ENCODE measurements around the gene BSN. TPM values are rescaled to one million over a fixed set of nuclear protein-coding genes. Genes with fewer than 3 reads are reported as not detected.

BSN gene
- total RNA-seq, 1 donor from 2014 or later = 0.09 TPM

- H3K4me1 Mint-ChIP-seq = no peaks in the 10 kb centered on the region
- no peaks in the 10 kb centered on the region for H3K9me3 Mint-ChIP-seq
- no peak overlapping the region for H3K27ac Mint-ChIP-seq
- H3K4me3 Mint-ChIP-seq = no peak overlapping the region
- peaks cover 19% of the 10 kb centered on the region for H3K27me3 Mint-ChIP-seq
- intact Hi-C loops (cut with micrococcal nuclease) = no loop called here
- no peak for DNase-seq
- H3K36me3 Mint-ChIP-seq (ENCODE audit: low read depth) = no peaks in the 10 kb centered on the region
These were observed 63.2 kb downstream of the BSN start for GRCh38 chr3:49617390-49618013.

- H3K27ac Mint-ChIP-seq = no peak overlapping the region
- DNase-seq = no peak
- H3K36me3 Mint-ChIP-seq (ENCODE audit: low read depth) = no peaks in the 10 kb centered on the region
- intact Hi-C loops (cut with micrococcal nuclease) = no loop called here
- no peaks in the 10 kb centered on the region for H3K9me3 Mint-ChIP-seq
- no peak overlapping the region for H3K4me3 Mint-ChIP-seq
- no peaks in the 10 kb centered on the region for H3K4me1 Mint-ChIP-seq
- H3K27me3 Mint-ChIP-seq = peaks cover 19% of the 10 kb centered on the region
These were observed 64.1 kb downstream of the BSN start for GRCh38 chr3:49618412-49618811.

- Mint-ChIP-seq H3K27ac (no peak overlapping the region), H3K9me3 (no peaks in the 10 kb centered on the region), H3K36me3 (ENCODE audit: low read depth) (no peaks in the 10 kb centered on the region), H3K27me3 (peaks cover 19% of the 10 kb centered on the region), H3K4me1 (no peaks in the 10 kb centered on the region), H3K4me3 (no peak overlapping the region)
- no peak for DNase-seq
- intact Hi-C loops (cut with micrococcal nuclease) = no loop called here
These were observed 65.4 kb downstream of the BSN start for GRCh38 chr3:49619649-49620048.

GRCh38 chr3:49620728-49621127, 66.5 kb downstream of the BSN start:
- no peak overlapping the region for H3K27ac Mint-ChIP-seq
- peaks cover 19% of the 10 kb centered on the region for H3K27me3 Mint-ChIP-seq
- no peaks in the 10 kb centered on the region for H3K36me3 Mint-ChIP-seq (ENCODE audit: low read depth)
- intact Hi-C loops (cut with micrococcal nuclease) = no loop called here
- no peak overlapping the region for H3K4me3 Mint-ChIP-seq
- H3K9me3 Mint-ChIP-seq = no peaks in the 10 kb centered on the region
- no peak for DNase-seq
- no peaks in the 10 kb centered on the region for H3K4me1 Mint-ChIP-seq

DNA sequence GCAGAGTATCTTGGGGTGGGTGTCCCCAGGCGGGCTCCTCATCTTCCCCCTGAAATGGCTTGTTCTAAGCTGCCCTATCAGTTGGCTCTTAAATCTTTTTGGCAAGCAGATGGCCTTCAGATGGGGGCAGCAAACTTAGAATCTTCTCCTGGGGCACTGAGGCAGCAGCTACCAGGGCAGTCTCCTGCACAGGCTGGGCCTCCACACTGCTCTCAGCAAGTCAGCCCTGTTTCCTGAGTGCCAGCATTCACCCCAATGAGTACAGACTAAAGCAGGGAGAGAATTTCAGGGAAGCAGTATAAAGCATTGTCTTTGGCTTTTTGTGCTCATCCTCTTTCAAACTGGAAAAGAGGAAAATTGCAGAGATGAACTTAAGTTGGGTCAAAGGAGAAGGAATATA, 68.8 kb downstream of the BSN start:
- intact Hi-C loops (cut with micrococcal nuclease) = no loop called here
- no peaks in the 10 kb centered on the region for H3K36me3 Mint-ChIP-seq (ENCODE audit: low read depth)
- no peak overlapping the region for H3K27ac Mint-ChIP-seq
- H3K4me1 Mint-ChIP-seq = peaks cover 12% of the 10 kb centered on the region
- peaks cover 17% of the 10 kb centered on the region for H3K27me3 Mint-ChIP-seq
- H3K4me3 Mint-ChIP-seq = no peak overlapping the region
- no peaks in the 10 kb centered on the region for H3K9me3 Mint-ChIP-seq
- no peak for DNase-seq

DNA sequence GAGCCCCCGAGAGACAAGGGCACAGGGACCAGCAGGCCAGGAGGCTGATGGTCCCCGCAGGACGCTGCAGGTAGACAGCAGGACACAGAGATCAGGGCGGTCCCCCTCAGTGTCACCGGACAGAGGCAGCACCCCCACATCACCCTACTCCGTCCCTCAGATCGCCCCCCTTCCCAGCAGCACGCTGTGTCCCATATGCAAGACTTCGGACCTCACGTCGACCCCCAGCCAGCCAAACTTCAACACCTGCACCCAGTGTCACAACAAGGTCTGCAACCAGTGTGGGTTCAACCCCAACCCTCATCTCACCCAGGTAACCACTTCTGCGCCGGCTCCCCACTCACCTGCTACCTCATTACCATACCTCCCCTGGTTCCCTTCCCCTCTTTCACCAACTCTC, 70.8 kb downstream of the BSN start:
- Mint-ChIP-seq H3K27ac (no peak overlapping the region), H3K9me3 (no peaks in the 10 kb centered on the region), H3K4me3 (no peak overlapping the region), H3K36me3 (ENCODE audit: low read depth) (no peaks in the 10 kb centered on the region), H3K27me3 (peaks cover 16% of the 10 kb centered on the region), H3K4me1 (peaks cover 13% of the 10 kb centered on the region)
- no peak for DNase-seq
- intact Hi-C loops (cut with micrococcal nuclease) = no loop called here

- H3K27ac Mint-ChIP-seq = no peak overlapping the region
- H3K27me3 Mint-ChIP-seq = peaks cover 18% of the 10 kb centered on the region
- peaks cover 13% of the 10 kb centered on the region for H3K4me1 Mint-ChIP-seq
- H3K36me3 Mint-ChIP-seq (ENCODE audit: low read depth) = no peaks in the 10 kb centered on the region
- DNase-seq = no peak
- H3K4me3 Mint-ChIP-seq = no peak overlapping the region
- peaks cover 3% of the 10 kb centered on the region for H3K9me3 Mint-ChIP-seq
- intact Hi-C loops (cut with micrococcal nuclease) = no loop called here
These were observed 71.9 kb downstream of the BSN start for GRCh38 chr3:49626101-49626581.

DNA sequence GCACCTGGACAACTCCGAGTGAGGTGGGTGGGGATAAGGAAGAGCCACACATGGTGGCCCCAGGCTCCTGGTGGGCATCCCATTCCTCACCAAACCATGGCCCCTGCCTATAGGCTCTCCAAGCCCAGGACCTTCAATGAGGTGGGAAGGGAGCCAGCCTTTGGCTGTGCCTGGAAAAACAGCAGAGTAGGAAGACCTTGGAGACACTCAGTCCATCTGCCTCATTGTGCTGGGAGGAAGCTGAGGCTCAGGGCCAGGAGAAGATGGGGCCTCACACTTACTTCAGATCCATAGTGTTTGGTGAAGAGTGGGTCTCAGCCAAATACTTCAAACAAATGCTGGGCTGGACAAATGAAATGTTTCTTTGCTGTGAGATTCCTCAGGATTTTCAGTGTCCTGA, 72.5 kb downstream of the BSN start:
- Mint-ChIP-seq H3K36me3 (ENCODE audit: low read depth) (no peaks in the 10 kb centered on the region), H3K27me3 (peaks cover 14% of the 10 kb centered on the region)

GRCh38 chr3:49627634-49628033, 73.4 kb downstream of the BSN start:
- no peak overlapping the region for H3K27ac Mint-ChIP-seq
- no peak overlapping the region for H3K4me3 Mint-ChIP-seq
- DNase-seq = no peak
- H3K9me3 Mint-ChIP-seq = peaks cover 3% of the 10 kb centered on the region
- H3K27me3 Mint-ChIP-seq = peaks cover 12% of the 10 kb centered on the region
- intact Hi-C loops (cut with micrococcal nuclease) = no loop called here
- H3K36me3 Mint-ChIP-seq (ENCODE audit: low read depth) = no peaks in the 10 kb centered on the region
- peaks cover 13% of the 10 kb centered on the region for H3K4me1 Mint-ChIP-seq

More for the DNA sequence above, 72.5 kb downstream of the BSN start:
- Mint-ChIP-seq H3K4me1 (peaks cover 13% of the 10 kb centered on the region), H3K27ac (no peak overlapping the region), H3K4me3 (no peak overlapping the region), H3K9me3 (peaks cover 3% of the 10 kb centered on the region)
- DNase-seq = no peak
- intact Hi-C loops (cut with micrococcal nuclease) = no loop called here

- DNase-seq = no peak
- Mint-ChIP-seq H3K4me1 (peaks cover 13% of the 10 kb centered on the region), H3K27me3 (peaks cover 12% of the 10 kb centered on the region), H3K9me3 (peaks cover 3% of the 10 kb centered on the region), H3K4me3 (no peak overlapping the region), H3K36me3 (ENCODE audit: low read depth) (no peaks in the 10 kb centered on the region), H3K27ac (no peak overlapping the region)
- intact Hi-C loops (cut with micrococcal nuclease) = no loop called here
These were observed 74.0 kb downstream of the BSN start for GRCh38 chr3:49628249-49628648.

- Mint-ChIP-seq H3K27me3 (peaks cover 14% of the 10 kb centered on the region), H3K4me1 (peaks cover 13% of the 10 kb centered on the region)
- intact Hi-C loops (cut with micrococcal nuclease) = no loop called here
These were observed 75.2 kb downstream of the BSN start for GRCh38 chr3:49629451-49629850.

GRCh38 chr3:49629866-49630265, 75.6 kb downstream of the BSN start:
- H3K4me1 Mint-ChIP-seq = peaks cover 13% of the 10 kb centered on the region
- H3K27me3 Mint-ChIP-seq = peaks cover 14% of the 10 kb centered on the region
- no peaks in the 10 kb centered on the region for H3K36me3 Mint-ChIP-seq (ENCODE audit: low read depth)
- no peak overlapping the region for H3K27ac Mint-ChIP-seq
- DNase-seq = no peak
- intact Hi-C loops (cut with micrococcal nuclease) = no loop called here
- no peak overlapping the region for H3K4me3 Mint-ChIP-seq
- peaks cover 3% of the 10 kb centered on the region for H3K9me3 Mint-ChIP-seq

More at GRCh38 chr3:49629451-49629850, 75.2 kb downstream of the BSN start:
- no peaks in the 10 kb centered on the region for H3K36me3 Mint-ChIP-seq (ENCODE audit: low read depth)
- peaks cover 3% of the 10 kb centered on the region for H3K9me3 Mint-ChIP-seq
- DNase-seq = no peak
- H3K27ac Mint-ChIP-seq = no peak overlapping the region
- H3K4me3 Mint-ChIP-seq = no peak overlapping the region

DNA sequence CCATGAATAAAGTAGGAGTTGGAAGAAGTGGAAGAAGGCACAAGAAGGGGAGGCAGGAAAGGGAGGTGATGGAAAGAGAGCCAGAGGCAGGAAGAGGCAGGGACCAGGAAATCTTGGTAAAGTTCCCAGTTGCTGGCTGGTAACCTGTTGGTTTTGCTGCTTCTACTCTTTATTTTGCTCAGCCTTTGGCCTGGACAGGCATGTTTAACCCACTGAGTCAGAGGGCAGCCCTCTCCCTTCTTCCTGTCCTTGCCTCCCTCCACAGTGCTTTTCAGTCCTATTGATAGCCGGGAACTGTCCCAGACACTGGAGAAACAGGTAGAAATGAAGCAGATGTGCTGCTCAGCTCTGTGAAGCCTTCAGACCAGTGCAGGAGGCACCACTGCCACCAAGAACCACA, 76.5 kb downstream of the BSN start:
- Mint-ChIP-seq H3K27me3 (peaks cover 17% of the 10 kb centered on the region), H3K27ac (no peak overlapping the region)
- intact Hi-C loops (cut with micrococcal nuclease) = no loop called here

GRCh38 chr3:49634736-49635135, 80.5 kb downstream of the BSN start:
- DNase-seq = no peak
- peaks cover 15% of the 10 kb centered on the region for H3K27me3 Mint-ChIP-seq
- intact Hi-C loops (cut with micrococcal nuclease) = no loop called here
- no peaks in the 10 kb centered on the region for H3K36me3 Mint-ChIP-seq (ENCODE audit: low read depth)
- H3K27ac Mint-ChIP-seq = no peak overlapping the region
- H3K4me1 Mint-ChIP-seq = peaks cover 3% of the 10 kb centered on the region
- peaks cover 3% of the 10 kb centered on the region for H3K9me3 Mint-ChIP-seq
- H3K4me3 Mint-ChIP-seq = no peak overlapping the region

More for the DNA sequence above, 76.5 kb downstream of the BSN start:
- peaks cover 13% of the 10 kb centered on the region for H3K4me1 Mint-ChIP-seq
- DNase-seq = no peak
- H3K4me3 Mint-ChIP-seq = no peak overlapping the region
- peaks cover 3% of the 10 kb centered on the region for H3K9me3 Mint-ChIP-seq
- H3K36me3 Mint-ChIP-seq (ENCODE audit: low read depth) = no peaks in the 10 kb centered on the region
